Endothelial cell of umbilical vein (primary cell): ENCODE measurements around the gene FOXJ3. TPM values are rescaled to one million over a fixed set of nuclear protein-coding genes. Genes with fewer than 3 reads are reported as not detected.

Experiments
- BruUV-seq: library from RNA; stranded (reverse); fragments of 400-500 nt; replicated peaks from 2 replicates; lab custom pipeline; 2021; lab: Mats Ljungman, UMichigan
- CTCF ChIA-PET: fragments of 300-600, 350-600 bp; sonication (Branson Sonifier 250); formaldehyde crosslinking; loops from one replicate; lab custom pipeline; 2021; ENCODE audit warnings: antibody characterized with exemption, inconsistent platforms; lab: Charles Lee
- POLR2A ChIA-PET: fragments of 300-600, 350-600 bp; sonication (Branson Sonifier 250); formaldehyde crosslinking; loops from one replicate; lab custom pipeline; 2021; ENCODE audit warnings: antibody characterized with exemption, inconsistent platforms; lab: Charles Lee
- DNase-seq: peaks from one replicate; pipeline ENCODE4 v3.0.0-alpha.2; 2011; ENCODE audit warnings: low read depth, low spot score
- FAIRE-seq: peaks from 2 replicates; lab custom pipeline; 2011; peaks lifted over from hg19 to GRCh38; lab: Jason Lieb, UNC
- H2AFZ ChIP-seq: 2 replicates; pipeline ENCODE4 v1.6.0; 2012; ENCODE audit warnings: low read depth, low read length, control low read depth, inconsistent platforms
- H3K27ac ChIP-seq: 2 replicates; pipeline ENCODE4 v1.5.1; 2011; ENCODE audit warnings: low read depth, mild to moderate bottlenecking, control low read depth, low read length, moderate library complexity; ENCODE audit not compliant: insufficient read depth
- H3K27me3 ChIP-seq, 2 experiments: 2 replicates each; pipeline versions ENCODE4 v1.6.0 to v1.6.1; 2011; ENCODE audit warnings: low read length in 2 of 2, mixed read lengths in 1 of 2; ENCODE audit not compliant: control insufficient read depth in 2 of 2, insufficient read depth in 2 of 2
- H3K36me3 ChIP-seq, 2 experiments: 2 replicates in 1 of 2; 3 replicates in 1 of 2; pipeline ENCODE4 v1.5.1; 2011; ENCODE audit warnings: low read length in 2 of 2, mild to moderate bottlenecking in 1 of 2, moderate library complexity in 1 of 2; ENCODE audit not compliant: control insufficient read depth in 2 of 2, insufficient read depth in 2 of 2; ENCODE audit errors: extremely low read depth in 1 of 2
- H3K4me1 ChIP-seq: 3 replicates; pipeline ENCODE4 v1.5.1; 2011; ENCODE audit warnings: mild to moderate bottlenecking, low read length; ENCODE audit not compliant: control insufficient read depth, insufficient read depth; ENCODE audit errors: extremely low read depth
- H3K4me2 ChIP-seq: 2 replicates; pipeline ENCODE4 v1.6.1; 2011; ENCODE audit warnings: low read length, control low read depth, mixed read lengths; ENCODE audit not compliant: insufficient read depth
- H3K4me3 ChIP-seq, 3 experiments: fragments of 200-600 bp in 1 of 3; sonication (generic), shearing (Covaris generic) in 1 of 3; replicated peaks in 1 of 3; 2 replicates each; pipeline ENCODE4 v1.5.1; 2011 to 2016; ENCODE audit warnings: control low read depth in 3 of 3, low read length in 3 of 3, mild to moderate bottlenecking in 2 of 3, inconsistent platforms in 1 of 3, low read depth in 1 of 3, moderate library complexity in 1 of 3; ENCODE audit not compliant: insufficient read depth in 1 of 3
- H3K79me2 ChIP-seq: 2 replicates; pipeline ENCODE4 v1.6.0; 2012; ENCODE audit warnings: low read length, inconsistent platforms; ENCODE audit not compliant: control insufficient read depth, insufficient read depth
- H3K9ac ChIP-seq: replicated peaks from 2 replicates; pipeline ENCODE3; 2011; ENCODE audit warnings: low read length, control low read depth; ENCODE audit not compliant: insufficient read depth; ENCODE audit errors: extremely low read depth
- H3K9me1 ChIP-seq: replicated peaks from 3 replicates; pipeline ENCODE4 v1.6.0; 2011; ENCODE audit warnings: mild to moderate bottlenecking, low read length; ENCODE audit not compliant: control insufficient read depth, insufficient read depth; ENCODE audit errors: extremely low read depth
- H3K9me3 ChIP-seq: replicated peaks from 2 replicates; pipeline ENCODE4 v1.5.1; 2012; ENCODE audit warnings: low read length, inconsistent platforms; ENCODE audit not compliant: control insufficient read depth, insufficient read depth
- H4K20me1 ChIP-seq: replicated peaks from 2 replicates; pipeline ENCODE3; 2011; ENCODE audit warnings: mild to moderate bottlenecking, low read length; ENCODE audit not compliant: control insufficient read depth, insufficient read depth; ENCODE audit errors: extremely low read depth
- CTCF ChIP-seq, 2 donors: IDR thresholded peaks; 1 replicate in 1 of 2; 2 replicates in 1 of 2; pipeline ENCODE4 v1.5.1; 2011; ENCODE audit warnings: low read length in 2 of 2, mild to moderate bottlenecking in 2 of 2, moderate library complexity in 2 of 2, control low read depth in 1 of 2, inconsistent platforms in 1 of 2, low read depth in 1 of 2; ENCODE audit not compliant: insufficient read depth in 1 of 2; ENCODE audit errors: extremely low read depth in 1 of 2
- EZH2 ChIP-seq: IDR thresholded peaks from 2 replicates; pipeline ENCODE4 v1.6.1; 2012; ENCODE audit warnings: borderline replicate concordance, low read depth, mild to moderate bottlenecking, moderate library complexity, low read length, inconsistent platforms; ENCODE audit not compliant: severe bottlenecking
- FOS ChIP-seq: IDR thresholded peaks from 2 replicates; pipeline ENCODE4 v1.6.1; 2011; ENCODE audit warnings: mild to moderate bottlenecking, low read length, moderate library complexity, borderline replicate concordance; ENCODE audit not compliant: insufficient read depth
- GATA2 ChIP-seq: IDR thresholded peaks from 2 replicates; pipeline ENCODE4 v1.7.0; 2011; ENCODE audit warnings: low read depth, mild to moderate bottlenecking, moderate library complexity, mixed read lengths, low read length; ENCODE audit not compliant: insufficient read length, insufficient read depth
- JUN ChIP-seq: IDR thresholded peaks from 2 replicates; pipeline ENCODE4 v1.6.1; 2011; ENCODE audit warnings: borderline replicate concordance, low read depth; ENCODE audit not compliant: insufficient read length, insufficient read depth
- MAX ChIP-seq: IDR thresholded peaks from 2 replicates; pipeline ENCODE4 v1.6.1; 2011; ENCODE audit not compliant: insufficient read depth, insufficient read length
- MYC ChIP-seq: IDR thresholded peaks from one replicate; pipeline ENCODE4 v1.6.1; 2011; ENCODE audit warnings: mild to moderate bottlenecking, low read depth, low read length
- POLR2A ChIP-seq: IDR thresholded peaks from 2 replicates; pipeline ENCODE4 v1.6.1; 2012; ENCODE audit warnings: low read depth, mild to moderate bottlenecking, control low read depth, low read length
- POLR2AphosphoS5 ChIP-seq: IDR thresholded peaks from 2 replicates; pipeline ENCODE4 v1.6.1; 2012; ENCODE audit warnings: low read depth, mild to moderate bottlenecking, control low read depth, low read length, moderate library complexity; ENCODE audit not compliant: insufficient read depth
- dilution Hi-C: fragments of 300-500 bp; cut with MboI; formaldehyde crosslinking; loops from one replicate; pipeline ENCODE4 v1.15.0; 2019; ENCODE audit warnings: low sequenced_read_pairs; ENCODE audit not compliant: extremely low pct_ligation_motif_present
- intact Hi-C: fragments of 100-400 bp; cut with micrococcal nuclease; formaldehyde crosslinking; loops from one replicate; pipeline ENCODE4 v1.10.0; 2022
- polyA plus RNA-seq, 4 experiments: library from polyadenylated mRNA; depleted of rRNA in 3 of 4; stranded (reverse) in 3 of 4; unstranded in 1 of 4; fragments of >200 nt; gene quantifications; 2 replicates each; pipeline versions ENCODE4 v1.2.1 to v1.2.3, GENCODE V29; 2011 to 2012; ENCODE audit warnings: missing spikeins in 1 of 4
- total RNA-seq: library from RNA; stranded (reverse); gene quantifications from 2 replicates; pipeline ENCODE4 v1.2.3, GENCODE V29; 2021

FOXJ3 gene
- total and polyA plus RNA-seq, 2 donors (not counting 3 experiments of a cell fraction or from before 2014, with no cell fraction given) = 34.7 to 38.8 TPM

- Histone ChIP-seq H3K27me3 (peaks cover 17 to 20% of the 10 kb centered on the region in 2 experiments), H3K4me3 (no peak overlapping the region), H3K9me3 (no peaks in the 10 kb centered on the region), H3K9me1 (no peaks in the 10 kb centered on the region), H3K27ac (no peak overlapping the region), H3K9ac (no peak overlapping the region), H2AFZ (no peak overlapping the region), H4K20me1 (no peaks in the 10 kb centered on the region), H3K4me2 (no peak overlapping the region), H3K79me2 (no peaks in the 10 kb centered on the region), H3K36me3 (no peaks in the 10 kb centered on the region), H3K4me1 (no peaks in the 10 kb centered on the region)
- dilution Hi-C loops (no loop called here), intact Hi-C loops (loop anchor here (10.0 kb wide), 1 partner anchor 328 kb away; no protein-coding TSS in a partner anchor)
- DNase-seq (no peak), FAIRE-seq (no peak)
- no TSS peak for BruUV-seq
- CTCF ChIA-PET = interaction anchor here (0.9 to 1.8 kb wide), 2 partner anchors 10 to 30 kb away, joined by 3 to 7 read pairs; no protein-coding TSS in a partner anchor
- POLR2A ChIA-PET = no interaction called here
- no peak for TF ChIP-seq MAX
- no peak for TF ChIP-seq JUN
- TF ChIP-seq POLR2A = no peak
- no peak for TF ChIP-seq FOS
- no peak for TF ChIP-seq EZH2
- TF ChIP-seq GATA2 = no peak
- no peak for TF ChIP-seq MYC
- TF ChIP-seq POLR2AphosphoS5 = no peak
- TF ChIP-seq CTCF (IDR thresholded peaks at IDR 0.05; ENCODE audit: extremely low read depth in 1 of 2, insufficient read depth in 1 of 2, low read depth in 1 of 2, low read length in 2 of 2) = no peak
Measured at GRCh38 chr1:42142894-42143675, 191.9 kb downstream of the FOXJ3 start.
